AG09309 (cell line): ENCODE results near the gene USP21.
A peak's percentile ranks its signal among the peaks of the same experiment; 100 is the strongest.
"Not testable (repeated sequence)": the region's sequence is repeated elsewhere in the genome, so short reads cannot be mapped to it uniquely, and the experiment has no call there.

Experiments
- DNase-seq: peaks from one replicate; pipeline ENCODE4 v3.0.0-alpha.2; 2010; ENCODE audit warnings: low read depth
- H3K4me3 ChIP-seq: 2 replicates; pipeline ENCODE4 v1.5.1; 2011; ENCODE audit warnings: mild to moderate bottlenecking, low read depth, low read length, moderate library complexity; ENCODE audit not compliant: control insufficient read depth
- TF ChIP-seq, protein P1 (sequence below): IDR thresholded peaks from 2 replicates; pipeline ENCODE4 v1.5.1; 2011; ENCODE audit warnings: mild to moderate bottlenecking, low read depth, low read length, inconsistent platforms; ENCODE audit not compliant: insufficient read depth, control insufficient read depth; ENCODE audit errors: missing control alignments

The USP21 gene

DNA sequence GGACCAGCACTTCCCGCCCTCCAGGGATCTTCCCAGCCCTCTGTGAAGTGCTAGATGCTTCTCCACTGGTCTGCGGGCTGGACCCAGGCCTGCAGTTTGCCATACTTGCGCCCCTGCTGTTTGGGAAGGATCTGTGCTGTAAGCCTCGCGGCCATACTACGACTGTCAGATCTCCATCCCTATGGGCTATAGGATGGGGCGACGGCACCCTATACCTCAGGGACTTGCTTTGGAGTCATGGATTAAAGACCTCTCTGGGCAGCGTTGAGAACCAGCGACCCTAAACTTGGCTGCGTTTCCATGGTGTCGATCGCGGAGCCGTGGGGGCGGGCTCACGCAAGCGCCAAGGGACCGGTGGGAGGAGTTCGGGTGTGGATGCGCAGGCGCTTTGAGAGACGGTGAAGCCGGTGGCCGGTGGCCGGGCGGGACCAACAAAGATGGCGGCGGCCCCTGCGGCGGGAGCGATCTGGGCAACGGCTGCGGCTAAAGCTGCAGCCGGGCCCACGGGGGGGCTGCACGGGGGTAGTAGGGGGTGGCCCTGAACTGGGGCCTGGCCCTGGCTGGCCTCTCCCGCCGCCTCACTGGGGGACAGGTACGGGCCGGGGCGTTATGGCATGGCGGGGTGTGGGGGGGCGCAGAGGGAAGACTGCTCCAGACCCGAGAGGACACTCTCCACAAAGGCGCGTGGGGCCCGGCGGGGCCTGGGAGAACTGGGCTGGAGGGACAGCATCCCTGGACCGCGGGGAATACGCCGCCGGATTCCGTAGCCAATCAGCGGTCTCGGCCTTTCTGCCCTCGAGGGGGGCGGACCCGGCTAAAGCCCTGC is at the start of gene USP21:
Gene USP21, plus strand, starts transcription at position 414 of the 826 bp plus-strand sequence. CDS start 1,141 bp downstream, outside the sequence.
- no peak for DNase-seq
- H3K4me3 ChIP-seq: peak within 1 kb of the TSS; percentile 92
- TF ChIP-seq, protein P1, sequence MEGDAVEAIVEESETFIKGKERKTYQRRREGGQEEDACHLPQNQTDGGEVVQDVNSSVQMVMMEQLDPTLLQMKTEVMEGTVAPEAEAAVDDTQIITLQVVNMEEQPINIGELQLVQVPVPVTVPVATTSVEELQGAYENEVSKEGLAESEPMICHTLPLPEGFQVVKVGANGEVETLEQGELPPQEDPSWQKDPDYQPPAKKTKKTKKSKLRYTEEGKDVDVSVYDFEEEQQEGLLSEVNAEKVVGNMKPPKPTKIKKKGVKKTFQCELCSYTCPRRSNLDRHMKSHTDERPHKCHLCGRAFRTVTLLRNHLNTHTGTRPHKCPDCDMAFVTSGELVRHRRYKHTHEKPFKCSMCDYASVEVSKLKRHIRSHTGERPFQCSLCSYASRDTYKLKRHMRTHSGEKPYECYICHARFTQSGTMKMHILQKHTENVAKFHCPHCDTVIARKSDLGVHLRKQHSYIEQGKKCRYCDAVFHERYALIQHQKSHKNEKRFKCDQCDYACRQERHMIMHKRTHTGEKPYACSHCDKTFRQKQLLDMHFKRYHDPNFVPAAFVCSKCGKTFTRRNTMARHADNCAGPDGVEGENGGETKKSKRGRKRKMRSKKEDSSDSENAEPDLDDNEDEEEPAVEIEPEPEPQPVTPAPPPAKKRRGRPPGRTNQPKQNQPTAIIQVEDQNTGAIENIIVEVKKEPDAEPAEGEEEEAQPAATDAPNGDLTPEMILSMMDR: peak; percentile 49

- no peak overlapping the region for H3K4me3 ChIP-seq
Measured at GRCh38 chr1:161111117-161111516, 48.2 kb upstream of the USP21 start.

DNA sequence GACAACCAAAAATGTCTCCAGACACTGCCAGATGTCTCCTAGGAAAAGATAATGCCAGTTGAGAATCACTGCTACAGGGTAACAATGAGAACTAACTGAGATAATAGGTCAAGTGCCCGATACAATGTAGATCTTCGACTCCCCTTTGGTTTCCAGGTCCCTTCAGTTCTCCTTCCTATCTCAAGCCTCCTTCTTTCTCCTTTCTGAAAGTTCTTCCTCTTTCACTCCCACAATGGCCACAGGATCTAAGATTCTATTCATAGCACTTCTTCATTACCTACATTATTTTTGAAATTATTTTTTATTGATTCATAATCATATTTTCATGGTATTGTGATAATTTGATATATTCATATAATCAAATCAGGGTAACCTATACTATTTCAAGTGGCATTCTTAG is 47.8 kb upstream of the USP21 start:
- no peak overlapping the region for H3K4me3 ChIP-seq
- TF ChIP-seq, protein P1: no peak
- no peak for DNase-seq

More at GRCh38 chr1:161111117-161111516, 48.2 kb upstream of the USP21 start:
- TF ChIP-seq, protein P1: no peak
- DNase-seq: no peak

- TF ChIP-seq, protein P1: no peak
- no peak overlapping the region for H3K4me3 ChIP-seq
- DNase-seq: no peak
Measured at GRCh38 chr1:161113915-161114314, 45.4 kb upstream of the USP21 start.

- DNase-seq: no peak
- TF ChIP-seq, protein P1: no peak
Measured at GRCh38 chr1:161114556-161114955, 44.7 kb upstream of the USP21 start.

DNA sequence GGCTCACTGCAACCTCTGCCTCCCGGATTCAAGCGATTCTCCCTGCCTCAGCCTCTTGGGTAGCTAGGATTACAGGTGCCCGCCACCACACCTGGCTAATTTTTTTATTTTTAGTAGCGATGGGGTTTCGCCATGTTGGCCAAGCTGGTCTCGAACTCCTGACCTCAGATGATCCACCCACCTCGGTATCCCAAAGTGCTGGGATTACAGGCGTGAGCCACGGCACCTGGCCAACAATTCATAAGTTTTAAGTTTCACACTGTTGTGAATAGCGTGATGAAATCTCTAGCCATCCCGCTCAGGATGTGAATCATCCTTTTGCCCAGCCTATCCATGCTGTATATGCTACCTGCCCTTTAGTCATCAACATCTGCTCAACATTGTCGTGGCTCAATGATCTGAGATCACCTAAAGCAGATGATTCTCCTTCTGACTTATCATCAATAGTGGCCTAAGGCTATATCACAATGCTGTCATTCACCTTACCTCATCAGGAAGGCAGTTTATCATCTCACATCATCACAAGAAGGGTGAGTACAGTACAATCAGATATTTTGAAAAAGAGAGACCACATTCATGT is 44.1 kb upstream of the USP21 start:
- no peak overlapping the region for H3K4me3 ChIP-seq
- TF ChIP-seq, protein P1: no peak
- peak; percentile 65 for DNase-seq

More at GRCh38 chr1:161114556-161114955, 44.7 kb upstream of the USP21 start:
- H3K4me3 ChIP-seq: no peak overlapping the region

- DNase-seq, H3K4me3 ChIP-seq: not testable (repeated sequence)
Measured at GRCh38 chr1:161115961-161116360, 43.3 kb upstream of the USP21 start.
